ENCODE measurements around the gene DDB1.

- TF ChIP-seq CTCF (IDR thresholded peaks at IDR 0.05; ENCODE audit: poor library complexity, severe bottlenecking): no peak
- no peak for TF ChIP-seq REST (IDR thresholded peaks at IDR 0.05; ENCODE audit: borderline replicate concordance)
- TF ChIP-seq RAD21 (conservative IDR thresholded peaks at IDR 0.05): no peak
- no peak for TF ChIP-seq EP300 (conservative IDR thresholded peaks at IDR 0.05; ENCODE audit: poor library complexity, severe bottlenecking)
These were observed 42.8 kb upstream of the DDB1 start for GRCh38 chr11:61375761-61376108.

Data from neural cell (in vitro differentiated cells).